GM19463 (cell line): ENCODE measurements around the gene PARD6G.
"Not testable (repeated sequence)": the region's sequence is repeated elsewhere in the genome, so short reads cannot be mapped to it uniquely, and the experiment has no call there.

Experiments
- ATAC-seq: cut with Tn5 transposase; IDR thresholded peaks from one replicate; pipeline ENCODE4 v1.9.1; 2021; ENCODE audit warnings: mild to moderate bottlenecking, moderate library complexity; ENCODE audit not compliant: unreplicated experiment

The PARD6G gene

GRCh38 chr18:80247393-80247841, at the start of gene PARD6G:
Gene PARD6G, minus strand, starts transcription at chr18:80247514. Its CDS starts 166 bp downstream, at chr18:80247348.
- ATAC-seq, result peak; percentile 66

GRCh38 chr18:80262241-80263033, 15.1 kb upstream of the PARD6G start:
- ATAC-seq, result not testable (repeated sequence)

DNA sequence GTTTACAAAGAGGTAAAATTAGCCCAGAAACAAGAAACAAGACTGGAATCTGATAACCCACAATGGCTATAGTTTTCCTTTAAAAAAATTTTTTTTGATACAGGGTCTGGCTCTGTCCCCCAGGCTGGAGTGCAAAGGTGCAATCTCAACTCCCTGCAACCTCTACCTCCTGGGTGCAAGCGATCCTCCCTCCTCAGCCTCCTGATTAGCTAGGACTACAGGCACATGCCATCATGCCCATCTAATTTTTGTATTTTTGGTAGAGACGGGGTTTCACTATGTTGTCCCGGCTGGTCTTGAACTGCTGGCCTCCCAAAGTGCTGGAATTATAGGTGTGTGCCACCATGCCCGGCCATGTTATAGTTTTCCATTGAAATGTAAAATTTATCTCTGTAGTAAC, 12.3 kb upstream of the PARD6G start:
- ATAC-seq, result no peak

DNA sequence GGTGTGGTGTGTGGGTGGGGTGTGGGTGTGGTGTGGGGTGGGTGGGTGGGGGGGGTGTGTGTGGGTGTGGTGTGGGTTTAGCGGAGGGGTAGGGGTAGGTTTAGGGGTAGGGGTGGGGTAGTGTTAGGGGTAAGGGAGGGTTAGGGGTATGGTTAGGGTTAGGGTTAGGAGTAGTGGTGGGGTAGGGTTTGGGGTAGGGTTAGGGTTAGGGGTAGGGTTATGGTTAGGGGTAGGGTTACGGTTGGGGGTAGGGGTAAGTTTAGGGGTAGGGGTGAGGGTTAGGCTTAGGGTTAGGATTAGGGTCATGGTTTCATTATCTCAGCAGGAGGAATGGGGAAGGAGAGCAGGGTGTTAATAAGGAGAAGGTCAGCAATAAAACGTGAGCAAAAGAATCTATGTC, 11.3 kb upstream of the PARD6G start:
- ATAC-seq, result no peak

DNA sequence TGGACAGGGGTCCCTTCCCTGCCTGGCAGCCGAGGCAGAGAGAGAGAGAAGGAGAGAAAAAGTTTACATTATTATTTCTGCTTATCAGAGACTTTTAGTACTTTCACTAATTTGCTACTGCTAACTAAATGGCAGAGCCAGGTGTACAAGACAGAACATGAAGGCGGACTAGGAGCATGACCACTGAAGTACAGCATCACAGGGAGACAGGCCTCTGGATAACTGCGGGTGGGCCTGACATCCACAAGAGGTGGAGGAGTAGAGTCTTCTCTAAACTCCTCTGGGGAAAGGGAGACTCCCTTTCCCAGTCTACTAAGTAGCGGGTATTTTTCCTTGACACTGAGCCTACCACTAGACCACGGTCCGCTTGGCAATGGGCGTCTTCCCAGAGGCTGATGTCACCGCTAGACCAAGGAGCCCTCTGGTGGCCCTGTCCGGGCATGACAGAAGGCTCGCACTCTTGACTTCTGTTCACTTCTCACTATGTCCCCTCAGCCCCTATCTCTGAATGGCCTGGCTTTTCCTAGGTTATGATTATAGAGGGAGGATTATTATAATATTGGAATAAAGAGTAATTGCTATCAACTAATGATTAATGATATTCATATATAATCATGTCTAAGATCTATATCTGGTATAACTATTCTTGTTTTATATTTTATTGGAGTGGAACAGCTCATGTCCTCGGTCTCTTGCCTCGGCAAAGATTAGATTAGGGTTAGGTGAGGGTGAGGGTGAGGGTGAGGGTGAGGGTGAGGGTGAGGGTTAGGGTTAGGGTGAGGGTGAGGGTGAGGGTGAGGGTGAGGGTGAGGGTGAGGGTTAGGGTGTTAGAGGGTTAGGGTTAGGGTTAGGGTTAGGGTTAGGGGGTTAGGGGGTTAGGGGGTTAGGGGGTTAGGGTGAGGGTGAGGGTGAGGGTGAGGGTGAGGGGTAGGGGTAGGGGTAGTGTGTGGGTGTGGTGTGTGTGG, 10.5 kb upstream of the PARD6G start:
- ATAC-seq, result not testable (repeated sequence)

DNA sequence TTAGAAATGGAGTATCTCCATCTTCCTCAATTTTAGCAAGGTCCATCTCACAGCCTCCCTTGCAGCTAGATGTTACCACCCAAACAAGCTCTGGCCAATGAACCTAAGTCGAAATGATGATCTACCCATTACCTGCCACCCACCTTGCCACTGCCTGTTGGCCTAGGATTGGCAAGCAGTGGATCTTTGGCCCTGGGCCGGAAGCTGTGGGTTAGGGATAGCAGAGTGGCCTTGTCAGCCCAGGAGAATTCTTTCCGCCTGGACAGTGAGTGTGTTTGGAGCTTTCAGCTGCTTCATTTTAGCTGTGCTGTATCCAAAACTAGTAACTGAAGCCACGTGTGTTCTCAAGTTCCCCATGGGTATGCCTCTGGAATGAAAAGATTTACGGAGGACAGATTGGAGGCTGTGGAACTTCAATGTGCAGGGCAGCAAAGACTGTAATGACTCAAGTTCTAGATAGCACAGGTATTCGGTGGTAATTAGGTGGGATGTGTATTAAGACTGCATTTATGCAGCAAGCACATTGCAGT, 7.7 kb upstream of the PARD6G start:
- no peak for ATAC-seq

DNA sequence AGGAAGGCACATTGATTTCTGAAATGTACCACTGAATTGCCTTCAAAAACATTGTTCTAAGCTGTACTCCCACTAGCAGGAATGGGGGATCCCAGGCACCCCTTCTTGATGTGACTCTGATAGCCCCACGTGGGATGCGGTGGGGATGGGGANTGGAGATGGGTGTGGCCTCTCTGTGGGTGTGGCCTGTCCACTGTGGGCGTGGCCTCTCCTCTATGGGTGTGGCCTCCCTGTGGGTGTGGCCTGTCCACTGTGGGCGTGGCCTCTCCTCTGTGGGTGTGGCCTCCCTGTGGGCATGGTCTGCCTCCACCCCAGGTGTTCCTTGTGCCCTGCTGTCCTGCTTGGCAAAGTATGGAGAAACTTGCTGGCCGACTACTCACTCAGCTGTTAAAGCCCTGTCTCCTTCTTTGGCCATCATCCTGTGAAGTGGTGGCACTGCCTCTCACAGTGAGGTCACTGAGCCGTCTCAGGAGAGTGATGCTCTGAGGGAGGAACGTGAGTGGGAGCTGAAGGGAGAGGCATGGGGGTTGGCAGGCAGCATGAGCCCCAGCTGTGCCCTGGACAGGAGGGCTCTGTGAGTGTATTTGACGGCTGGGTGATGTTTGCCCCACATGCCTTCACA, 6.7 kb upstream of the PARD6G start:
- ATAC-seq, result no peak

DNA sequence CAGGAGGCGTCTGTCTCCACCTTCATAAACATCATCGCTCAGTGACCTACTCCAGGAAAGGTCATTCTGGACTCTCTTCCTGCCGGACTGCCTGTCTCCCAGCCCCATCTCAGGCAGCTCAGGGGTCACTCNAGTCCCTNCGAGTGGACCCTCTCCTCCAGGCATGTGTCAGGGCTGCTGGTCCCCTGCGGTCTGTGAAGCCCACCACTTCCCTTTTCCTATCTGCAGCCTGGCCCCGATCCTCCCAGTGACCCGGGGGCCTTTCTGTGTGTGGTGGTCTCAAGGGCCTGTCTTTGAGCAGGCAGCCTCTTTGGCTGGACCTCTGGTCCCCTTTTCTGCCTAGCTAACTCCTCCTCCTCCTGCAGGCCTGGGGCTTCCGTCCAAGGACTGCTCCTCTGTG, 5.9 kb upstream of the PARD6G start:
- no peak for ATAC-seq

DNA sequence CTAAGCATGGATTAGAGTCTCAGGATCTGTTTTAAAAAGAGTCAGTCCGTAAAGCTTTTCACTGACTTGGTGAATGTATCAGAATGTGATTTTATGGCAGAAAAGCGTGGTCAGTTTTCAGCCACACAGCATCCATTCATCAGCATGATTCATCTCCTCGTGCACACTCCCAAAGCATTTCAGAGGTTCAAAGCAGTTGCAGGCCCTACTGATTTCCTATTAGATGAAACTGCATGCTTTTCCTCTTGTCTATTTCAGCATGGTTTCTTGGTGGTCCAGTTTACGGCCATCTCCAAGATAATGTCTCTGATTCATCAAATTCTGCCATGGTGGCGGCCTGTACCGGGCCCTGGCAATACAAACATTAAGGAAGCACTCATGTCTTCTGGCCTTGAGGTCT, 4.8 kb upstream of the PARD6G start:
- ATAC-seq, result no peak

DNA sequence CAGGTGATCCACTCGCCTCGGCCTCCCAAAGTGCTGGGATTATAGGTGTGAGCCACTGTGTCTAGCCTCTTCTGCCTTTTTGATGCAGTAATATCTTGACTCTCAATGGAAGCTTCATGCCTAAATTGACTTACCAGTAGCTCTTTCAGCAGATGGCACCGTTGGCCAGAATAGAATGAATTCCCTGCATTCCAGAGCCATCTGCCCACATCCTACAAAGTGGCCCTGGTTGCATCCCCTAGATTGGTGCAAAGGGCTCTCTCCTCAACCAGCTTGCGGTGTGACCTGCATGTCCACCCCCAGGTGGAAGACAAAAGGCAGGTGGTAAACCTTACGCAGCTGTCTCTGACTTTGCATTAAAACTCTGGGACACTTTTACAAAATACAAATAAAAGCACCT, 4.4 kb upstream of the PARD6G start:
- no peak for ATAC-seq

DNA sequence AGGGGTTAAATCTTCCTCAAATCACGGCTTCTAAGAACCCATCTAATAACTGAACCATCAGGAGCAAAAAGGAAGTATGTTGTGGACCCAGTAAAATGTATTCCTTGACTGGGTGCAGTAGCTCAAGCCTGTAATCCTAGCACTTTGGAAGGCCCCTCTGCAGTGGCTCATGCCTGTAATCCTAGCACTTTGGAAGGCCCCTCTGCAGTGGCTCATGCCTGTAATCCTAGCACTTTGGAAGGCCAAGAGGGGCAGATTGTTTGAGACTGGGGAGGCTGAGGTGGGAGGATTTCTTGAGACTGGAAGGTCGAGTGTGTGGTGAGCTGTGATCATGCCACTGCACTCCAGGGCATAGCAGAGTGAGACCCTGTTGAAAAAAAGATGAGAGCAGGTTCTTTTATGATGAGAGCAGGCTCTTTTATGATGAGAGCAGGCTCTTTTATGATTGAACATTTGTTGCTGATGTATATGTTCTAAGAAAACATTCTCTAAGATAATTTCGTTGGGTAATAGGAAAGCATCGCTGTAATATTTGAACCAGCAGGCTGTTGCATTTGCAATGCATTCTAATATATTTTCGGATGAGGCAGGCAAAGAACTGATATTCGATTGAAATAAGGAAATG, 3.5 kb upstream of the PARD6G start:
- ATAC-seq, result no peak

DNA sequence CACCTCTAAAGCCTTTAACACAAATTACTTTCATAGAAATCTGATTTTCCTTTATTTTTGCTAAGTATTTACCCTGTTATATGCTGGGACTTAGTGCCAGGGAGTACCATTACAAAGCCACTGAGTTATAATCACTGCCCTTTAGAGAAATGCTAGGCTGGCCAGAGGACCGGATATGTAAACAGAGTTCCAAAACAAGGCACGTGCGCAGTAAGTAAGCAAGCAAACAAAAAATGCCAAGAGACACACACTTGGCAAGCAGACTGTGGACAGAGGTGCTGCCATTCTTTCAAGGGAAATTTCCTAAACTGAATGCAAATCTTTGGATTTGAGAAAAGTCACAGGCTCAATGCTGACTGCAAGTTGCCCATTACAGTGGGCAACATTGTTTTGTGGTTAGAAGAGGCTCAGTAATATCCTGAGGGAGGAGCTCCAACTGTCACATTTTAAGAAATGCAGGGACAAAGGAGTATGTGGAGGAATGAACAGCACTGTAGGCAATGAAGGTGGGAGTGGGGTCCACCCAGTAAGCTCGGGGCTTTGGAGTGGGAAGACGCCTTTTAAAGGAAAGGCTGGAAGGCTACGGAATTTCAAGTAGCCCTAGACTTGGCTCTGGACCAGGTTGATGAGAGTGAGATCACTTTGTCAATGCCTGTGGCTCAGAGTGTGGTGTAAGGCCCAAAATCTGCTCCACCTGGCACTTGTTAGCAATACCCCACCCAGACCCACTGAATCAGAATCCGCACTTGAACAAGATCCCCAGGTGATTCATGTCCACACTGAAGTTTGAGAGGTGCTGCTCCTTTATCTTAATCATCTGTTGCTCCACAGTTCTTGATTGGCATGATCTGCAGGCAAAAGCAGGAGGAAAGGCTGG, 2.1 kb upstream of the PARD6G start:
- ATAC-seq, result no peak

DNA sequence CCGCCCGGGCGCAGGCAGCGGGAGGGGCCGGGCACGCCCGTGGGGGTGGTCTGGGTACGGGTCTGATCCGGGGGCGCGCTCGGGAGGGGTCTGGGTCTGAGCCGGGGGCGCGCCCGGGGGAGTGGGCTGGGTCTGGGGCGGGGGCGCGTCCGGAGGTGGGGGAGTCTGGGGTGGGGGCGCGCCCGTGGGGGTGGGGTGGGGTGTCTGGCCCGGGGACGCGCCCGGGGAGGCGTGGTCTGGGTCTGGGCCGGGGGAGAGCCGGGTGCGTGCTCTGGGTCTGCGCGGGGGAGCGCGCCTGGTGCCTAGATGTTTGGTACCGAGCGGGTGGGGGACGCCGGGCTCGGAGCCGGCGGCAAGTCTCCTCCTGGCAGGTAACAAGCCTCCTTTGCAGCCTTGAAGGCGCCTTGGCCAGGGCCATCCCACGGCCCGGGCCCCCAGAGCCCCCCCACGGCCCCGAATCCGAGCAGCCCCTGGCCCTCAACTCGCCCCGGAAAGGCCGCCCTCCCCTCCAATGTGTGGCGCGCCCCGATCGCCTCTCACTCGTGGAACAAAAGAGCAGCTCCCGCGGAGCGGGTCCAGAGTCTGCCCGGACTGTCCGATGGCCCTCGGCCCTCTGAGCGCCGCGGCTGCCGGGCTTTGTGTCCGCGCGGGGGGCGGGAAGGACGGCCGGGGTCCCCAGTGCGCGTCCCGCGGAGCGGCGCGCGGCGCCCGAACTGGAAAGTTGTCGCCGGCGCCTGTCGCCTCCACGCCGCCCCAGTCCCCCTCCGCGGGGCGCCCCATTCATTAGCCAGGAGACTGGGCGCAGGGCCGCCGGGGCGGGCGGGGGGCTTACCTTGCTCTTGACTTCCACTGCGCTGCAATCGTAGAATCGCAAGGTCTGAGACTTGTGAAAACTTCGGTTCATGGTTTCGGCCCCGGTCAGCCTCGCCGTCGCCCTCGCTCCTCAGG, 595 bp downstream of the PARD6G start:
- ATAC-seq, result peak; percentile 43

DNA sequence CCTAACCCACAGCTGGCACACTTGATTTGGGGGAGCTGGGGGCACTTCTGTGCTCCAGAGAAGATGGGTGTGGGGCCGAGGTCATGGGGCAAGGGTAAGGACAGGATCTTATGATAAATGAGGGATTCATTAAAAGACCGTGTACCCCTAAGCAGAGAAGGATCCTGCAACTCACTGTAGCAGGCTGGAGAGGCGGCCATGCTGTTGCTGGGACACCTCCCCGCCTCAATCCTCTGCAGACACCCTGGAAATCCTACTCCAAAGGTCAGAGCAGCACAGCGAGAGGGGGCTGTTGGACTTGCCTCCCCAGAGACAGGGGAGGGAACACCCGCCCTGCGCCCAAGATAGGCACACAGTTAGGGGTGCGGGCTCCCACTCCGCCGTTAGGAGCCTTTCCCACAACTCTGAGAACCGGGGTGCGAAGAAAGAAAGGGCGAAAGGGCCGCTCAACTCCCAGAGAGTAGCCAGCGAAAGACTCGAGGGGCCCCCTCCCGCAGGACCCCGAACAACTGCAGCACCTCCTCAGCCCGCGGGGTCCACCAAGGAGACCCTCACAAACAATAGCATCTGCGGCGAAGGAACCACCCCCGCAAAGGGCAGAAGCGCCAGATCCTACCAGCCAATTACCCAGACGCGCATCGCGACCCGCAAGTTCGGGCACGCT, 1.4 kb downstream of the PARD6G start:
- ATAC-seq, result no peak

- no peak for ATAC-seq
These were observed 2.2 kb downstream of the PARD6G start for GRCh38 chr18:80244956-80245730.

DNA sequence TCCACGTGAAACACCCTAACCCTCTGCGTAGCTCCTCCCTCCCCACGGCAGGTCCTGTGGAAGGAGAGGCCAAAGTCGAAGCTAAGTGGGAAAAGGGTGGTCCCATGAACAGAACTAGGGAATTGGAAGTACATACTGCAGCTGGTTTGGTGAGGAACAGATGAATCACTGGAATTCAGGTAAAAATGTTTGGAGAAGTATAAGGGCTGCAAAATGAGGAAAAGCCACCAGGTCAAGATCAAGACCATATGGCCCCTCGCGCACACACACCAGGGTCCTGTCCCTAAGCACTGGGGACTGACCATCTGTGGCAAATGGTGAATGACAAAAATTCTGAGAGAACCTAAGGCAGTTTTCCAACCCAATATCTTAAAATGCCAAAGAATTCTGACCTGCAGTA, 3.1 kb downstream of the PARD6G start:
- ATAC-seq, result no peak

- no peak for ATAC-seq
These were observed 4.1 kb downstream of the PARD6G start for GRCh38 chr18:80243204-80243603.
